H9 (cell line): Measurements from ENCODE around the gene KCNJ10. TPM values are rescaled to one million over a fixed set of nuclear protein-coding genes. Genes with fewer than 3 reads are reported as not detected.

Experiments used
- DNase-seq: peaks from one replicate; pipeline ENCODE4 v3.0.0-alpha.2; 2017
- H2AFZ ChIP-seq: one replicate; pipeline ENCODE4 v1.6.1; 2013; ENCODE audit warnings: mild to moderate bottlenecking, low read length, control low read depth, moderate library complexity
- H2AK5ac ChIP-seq: 2 replicates; pipeline ENCODE4 v1.6.1; 2013; ENCODE audit warnings: low read length, control low read depth, mixed read lengths; ENCODE audit not compliant: insufficient read length
- H2BK120ac ChIP-seq: one replicate; pipeline ENCODE4 v1.6.1; 2013; ENCODE audit warnings: low read depth, mild to moderate bottlenecking, low read length, control low read depth, inconsistent platforms; ENCODE audit not compliant: poor library complexity, severe bottlenecking
- H2BK12ac ChIP-seq: 2 replicates; pipeline ENCODE4 v1.6.1; 2013; ENCODE audit warnings: low read length, control low read depth, mixed read lengths, low read depth; ENCODE audit not compliant: insufficient read length
- H2BK15ac ChIP-seq: 2 replicates; pipeline ENCODE4 v1.6.1; 2013; ENCODE audit warnings: low read depth, low read length, control low read depth
- H2BK20ac ChIP-seq: one replicate; pipeline ENCODE4 v1.6.1; 2013; ENCODE audit warnings: low read depth, mild to moderate bottlenecking, low read length, control low read depth, inconsistent platforms; ENCODE audit not compliant: poor library complexity, severe bottlenecking
- H2BK5ac ChIP-seq: 2 replicates; pipeline ENCODE4 v1.6.1; 2013; ENCODE audit warnings: low read length, control low read depth, mixed read lengths; ENCODE audit not compliant: insufficient read length
- H3K14ac ChIP-seq: 2 replicates; pipeline ENCODE4 v1.6.1; 2013; ENCODE audit warnings: low read length, control low read depth; ENCODE audit not compliant: insufficient read depth
- H3K18ac ChIP-seq: 2 replicates; pipeline ENCODE4 v1.6.1; 2013; ENCODE audit warnings: low read depth, mild to moderate bottlenecking, mixed read lengths, low read length, control low read depth; ENCODE audit not compliant: insufficient read length
- H3K23ac ChIP-seq: 2 replicates; pipeline ENCODE4 v1.6.1; 2013; ENCODE audit warnings: low read length, control low read depth, mixed read lengths, low read depth; ENCODE audit not compliant: insufficient read length
- H3K23me2 ChIP-seq: 2 replicates; pipeline ENCODE4 v1.6.1; 2013; ENCODE audit warnings: low read depth, mild to moderate bottlenecking, mixed read lengths, low read length, control low read depth; ENCODE audit not compliant: insufficient read length, poor library complexity, severe bottlenecking
- H3K27ac ChIP-seq: 2 replicates; pipeline ENCODE4 v1.5.1; 2013; ENCODE audit warnings: low read length, control low read depth, mixed read lengths, low read depth; ENCODE audit not compliant: insufficient read length
- H3K27me3 ChIP-seq: 2 replicates; pipeline ENCODE4 v1.6.1; 2013; ENCODE audit warnings: low read length, control low read depth, inconsistent platforms; ENCODE audit not compliant: insufficient read depth
- H3K4ac ChIP-seq: 2 replicates; pipeline ENCODE4 v1.6.1; 2013; ENCODE audit warnings: low read depth, mild to moderate bottlenecking, control low read depth, inconsistent platforms, low read length, moderate library complexity
- H3K4me1 ChIP-seq: 2 replicates; pipeline ENCODE4 v1.6.1; 2013; ENCODE audit warnings: low read length, control low read depth, inconsistent platforms; ENCODE audit not compliant: insufficient read depth
- H3K4me2 ChIP-seq: 2 replicates; pipeline ENCODE4 v1.6.1; 2013; ENCODE audit warnings: low read length, control low read depth, mixed read lengths; ENCODE audit not compliant: insufficient read length, insufficient read depth
- H3K56ac ChIP-seq: 2 replicates; pipeline ENCODE4 v1.6.1; 2013; ENCODE audit warnings: low read depth, mild to moderate bottlenecking, mixed read lengths, low read length, control low read depth; ENCODE audit not compliant: insufficient read length
- H3K79me1 ChIP-seq: 2 replicates; pipeline ENCODE4 v1.6.1; 2013; ENCODE audit warnings: low read depth, mild to moderate bottlenecking, moderate library complexity, low read length, control low read depth, inconsistent platforms; ENCODE audit not compliant: insufficient read depth, poor library complexity, severe bottlenecking
- H3K79me2 ChIP-seq: 2 replicates; pipeline ENCODE4 v1.6.1; 2013; ENCODE audit warnings: low read length, control low read depth, inconsistent platforms; ENCODE audit not compliant: insufficient read depth
- H3K9ac ChIP-seq: 2 replicates; pipeline ENCODE4 v1.6.1; 2013; ENCODE audit warnings: low read length, control low read depth, mixed read lengths; ENCODE audit not compliant: insufficient read length; ENCODE audit errors: extremely low read depth
- H3K9me3 ChIP-seq: one replicate; pipeline ENCODE4 v1.6.1; 2013; ENCODE audit warnings: low read depth, low read length, inconsistent platforms; ENCODE audit not compliant: control insufficient read depth
- H3T11ph ChIP-seq: one replicate; pipeline ENCODE4 v1.6.1; 2013; ENCODE audit warnings: mild to moderate bottlenecking, low read length, control low read depth, inconsistent platforms
- H4K20me1 ChIP-seq: one replicate; pipeline ENCODE4 v1.6.1; 2013; ENCODE audit not compliant: control insufficient read depth, insufficient read length, insufficient read depth
- H4K5ac ChIP-seq: 2 replicates; pipeline ENCODE4 v1.6.1; 2013; ENCODE audit warnings: low read depth, mild to moderate bottlenecking, mixed read lengths, low read length, control low read depth; ENCODE audit not compliant: insufficient read length
- H4K8ac ChIP-seq: replicated peaks from 2 replicates; pipeline ENCODE4 v1.6.1; 2013; ENCODE audit warnings: low read length, control low read depth, mixed read lengths, low read depth; ENCODE audit not compliant: insufficient read length
- H4K91ac ChIP-seq: 2 replicates; pipeline ENCODE4 v1.6.1; 2013; ENCODE audit warnings: low read depth, mild to moderate bottlenecking, moderate library complexity, mixed read lengths, low read length, control low read depth; ENCODE audit not compliant: insufficient read length
- H3K27ac Mint-ChIP-seq, 3 experiments: 2 replicates in 2 of 3; 3 replicates in 1 of 3; pipeline ENCODE4 v1.8.0; 2020 to 2021; ENCODE audit warnings: mixed read lengths in 3 of 3, mild to moderate bottlenecking in 1 of 3, moderate library complexity in 1 of 3
- H3K27me3 Mint-ChIP-seq: 2 replicates; pipeline ENCODE4 v1.8.0; 2021; ENCODE audit warnings: low read depth, mild to moderate bottlenecking, moderate library complexity, mixed read lengths
- H3K36me3 Mint-ChIP-seq, 3 experiments: 2 replicates in 2 of 3; 3 replicates in 1 of 3; pipeline ENCODE4 v1.8.0; 2020 to 2021; ENCODE audit warnings: low read depth in 3 of 3, mixed read lengths in 3 of 3; ENCODE audit not compliant: insufficient read depth in 1 of 3
- H3K4me1 Mint-ChIP-seq, 2 experiments: 2 replicates each; pipeline ENCODE4 v1.8.0; 2020; ENCODE audit warnings: mixed read lengths in 2 of 2
- H3K4me3 Mint-ChIP-seq, 2 experiments: 2 replicates in 1 of 2; 3 replicates in 1 of 2; pipeline ENCODE4 v1.8.0; 2020 to 2021; ENCODE audit warnings: mild to moderate bottlenecking in 2 of 2, mixed read lengths in 2 of 2, moderate library complexity in 1 of 2
- H3K9me3 Mint-ChIP-seq, 2 experiments: 2 replicates in 1 of 2; 3 replicates in 1 of 2; pipeline ENCODE4 v1.8.0; 2020; ENCODE audit warnings: mild to moderate bottlenecking in 2 of 2, mixed read lengths in 2 of 2, moderate library complexity in 1 of 2
- WGBS: extraction: QIAGEN DNeasy Blood & Tissue Kit; methylation state at CpG from one replicate; pipeline ENCODE4 v1.1.7; 2013; ENCODE audit warnings: missing lambda C conversion rate, low lambda C conversion rate, mixed read lengths; ENCODE audit not compliant: insufficient read length; ENCODE audit errors: extremely low coverage; 5-methylcytosine and 5-hydroxymethylcytosine counted together
- total RNA-seq: library from RNA; stranded (reverse); gene quantifications from 2 replicates; pipeline ENCODE4 v1.2.1, GENCODE V29; 2021
- TF ChIP-seq, protein P1 (sequence below): fragments of 200-600 bp; sonication (generic); conservative IDR thresholded peaks from 3 replicates; pipeline ENCODE4 v1.8.0; 2021; ENCODE audit warnings: antibody characterized with exemption, mild to moderate bottlenecking

Gene KCNJ10
- total RNA-seq, 1 experiment from 2014 or later: 0.44 TPM

- TF ChIP-seq, protein P1, sequence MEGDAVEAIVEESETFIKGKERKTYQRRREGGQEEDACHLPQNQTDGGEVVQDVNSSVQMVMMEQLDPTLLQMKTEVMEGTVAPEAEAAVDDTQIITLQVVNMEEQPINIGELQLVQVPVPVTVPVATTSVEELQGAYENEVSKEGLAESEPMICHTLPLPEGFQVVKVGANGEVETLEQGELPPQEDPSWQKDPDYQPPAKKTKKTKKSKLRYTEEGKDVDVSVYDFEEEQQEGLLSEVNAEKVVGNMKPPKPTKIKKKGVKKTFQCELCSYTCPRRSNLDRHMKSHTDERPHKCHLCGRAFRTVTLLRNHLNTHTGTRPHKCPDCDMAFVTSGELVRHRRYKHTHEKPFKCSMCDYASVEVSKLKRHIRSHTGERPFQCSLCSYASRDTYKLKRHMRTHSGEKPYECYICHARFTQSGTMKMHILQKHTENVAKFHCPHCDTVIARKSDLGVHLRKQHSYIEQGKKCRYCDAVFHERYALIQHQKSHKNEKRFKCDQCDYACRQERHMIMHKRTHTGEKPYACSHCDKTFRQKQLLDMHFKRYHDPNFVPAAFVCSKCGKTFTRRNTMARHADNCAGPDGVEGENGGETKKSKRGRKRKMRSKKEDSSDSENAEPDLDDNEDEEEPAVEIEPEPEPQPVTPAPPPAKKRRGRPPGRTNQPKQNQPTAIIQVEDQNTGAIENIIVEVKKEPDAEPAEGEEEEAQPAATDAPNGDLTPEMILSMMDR: no peak
- no peaks in the 10 kb centered on the region for H4K20me1 ChIP-seq
- no peak overlapping the region for H2BK15ac ChIP-seq
- peaks cover 19% of the 10 kb centered on the region for H3K4me1 ChIP-seq
- no peak overlapping the region for H2AK5ac ChIP-seq
- H2BK5ac ChIP-seq: no peak overlapping the region
- H3K9ac ChIP-seq: no peak overlapping the region
- H3K27me3 ChIP-seq: no peaks in the 10 kb centered on the region
- H3T11ph ChIP-seq: no peak overlapping the region
- no peaks in the 10 kb centered on the region for H3K9me3 ChIP-seq
- no peak overlapping the region for H3K4ac ChIP-seq
- no peak overlapping the region for H4K5ac ChIP-seq
- no peak overlapping the region for H3K18ac ChIP-seq
- H2BK120ac ChIP-seq: no peak overlapping the region
- Mint-ChIP-seq H3K4me3 (no peak overlapping the region), H3K27me3 (no peaks in the 10 kb centered on the region; the same call in 1 of the 2 replicates), H3K4me1 (peaks cover 35 to 39% of the 10 kb centered on the region in 2 experiments), H3K9me3 (no peaks in the 10 kb centered on the region), H3K27ac (0 out of 7 replicates have a peak overlapping the region, but pooled peaks of 1 of the 3 experiments have one; percentile 5), H3K36me3 (peaks cover 10 to 36% (median 31%) of the 10 kb centered on the region in 3 experiments)
- WGBS: no CpG with 5 or more reads among the region's 4 CpGs
- DNase-seq: no peak
- H3K56ac ChIP-seq: no peak overlapping the region
- no peak overlapping the region for H2BK12ac ChIP-seq
- no peaks in the 10 kb centered on the region for H3K79me1 ChIP-seq
- peaks cover 3% of the 10 kb centered on the region; the same call in 1 of the 2 replicates for H3K79me2 ChIP-seq
- peaks cover 11% of the 10 kb centered on the region for H3K23me2 ChIP-seq
- no peak overlapping the region for H3K23ac ChIP-seq
- H2BK20ac ChIP-seq: no peak overlapping the region
- no peak overlapping the region for H4K91ac ChIP-seq
- H3K27ac ChIP-seq: no peak overlapping the region
- H2AFZ ChIP-seq: no peak overlapping the region
- H3K14ac ChIP-seq: no peak overlapping the region
- no peak overlapping the region for H3K4me2 ChIP-seq
- H4K8ac ChIP-seq: no peak overlapping the region
These were observed 24.3 kb upstream of the KCNJ10 start for GRCh38 chr1:160094291-160094625.
